Activated CD4-positive, alpha-beta T cell treated with anti-CD3 and anti-CD28 coated beads for 1 hour (primary cell): ENCODE results near the gene CACNG1.

Experiments used
- DNase-seq: peaks from one replicate; pipeline ENCODE4 v3.0.0-alpha.2; 2020

Gene CACNG1

GRCh38 chr17:67044016-67044772, at the start of gene CACNG1:
TSS of gene CACNG1 (plus strand) at chr17:67044554. CDS start at chr17:67044661, 107 bp downstream.
- no peak for DNase-seq

- no peak for DNase-seq
These were observed 49.3 kb upstream of the CACNG1 start for GRCh38 chr17:66994930-66995535.

GRCh38 chr17:66995944-66996343, 48.4 kb upstream of the CACNG1 start:
- no peak for DNase-seq

GRCh38 chr17:66996926-66997325, 47.4 kb upstream of the CACNG1 start:
- DNase-seq = no peak

- DNase-seq = no peak
These were observed 41.1 kb upstream of the CACNG1 start for GRCh38 chr17:67003231-67003630.

- no peak for DNase-seq
These were observed 40.2 kb upstream of the CACNG1 start for GRCh38 chr17:67004181-67004580.

GRCh38 chr17:67007266-67007665, 37.1 kb upstream of the CACNG1 start:
- DNase-seq = no peak

- no peak for DNase-seq
These were observed 36.3 kb upstream of the CACNG1 start for GRCh38 chr17:67008101-67008500.

GRCh38 chr17:67011527-67012175, 32.7 kb upstream of the CACNG1 start:
- no peak for DNase-seq

GRCh38 chr17:67013891-67014290, 30.5 kb upstream of the CACNG1 start:
- no peak for DNase-seq

GRCh38 chr17:67015001-67015400, 29.4 kb upstream of the CACNG1 start:
- no peak for DNase-seq

GRCh38 chr17:67016039-67016762, 28.2 kb upstream of the CACNG1 start:
- no peak for DNase-seq

- no peak for DNase-seq
These were observed 26.4 kb upstream of the CACNG1 start for GRCh38 chr17:67017910-67018309.

- DNase-seq = no peak
These were observed 25.6 kb upstream of the CACNG1 start for GRCh38 chr17:67018471-67019434.

GRCh38 chr17:67019809-67020208, 24.5 kb upstream of the CACNG1 start:
- DNase-seq = no peak

- DNase-seq = no peak
These were observed 24.0 kb upstream of the CACNG1 start for GRCh38 chr17:67020293-67020766.

- no peak for DNase-seq
These were observed 23.2 kb upstream of the CACNG1 start for GRCh38 chr17:67021196-67021595.

- DNase-seq = no peak
These were observed 22.5 kb upstream of the CACNG1 start for GRCh38 chr17:67021743-67022450.

GRCh38 chr17:67022451-67022810, 21.9 kb upstream of the CACNG1 start:
- no peak for DNase-seq

GRCh38 chr17:67024736-67025135, 19.6 kb upstream of the CACNG1 start:
- no peak for DNase-seq

- no peak for DNase-seq
These were observed 19.1 kb upstream of the CACNG1 start for GRCh38 chr17:67025216-67025792.
